Psoas muscle (tissue), 8 donors: ENCODE results near the gene P3R3URF. TPM values are rescaled to one million over a fixed set of nuclear protein-coding genes. Genes with fewer than 3 reads are reported as not detected.

Experiments used
- ATAC-seq, 4 donors: fragments of 200-7000 bp; cut with Tn5 transposase; one replicate each; pipeline ENCODE4 v1.9.1; 2020; ENCODE audit warnings: moderate library complexity in 3 of 4, mild to moderate bottlenecking in 2 of 4
- DNase-seq, 2 donors: peaks; one replicate each; pipeline ENCODE4 v3.0.0-alpha.2; 2020
- H3K27ac ChIP-seq: fragments of 200-600 bp; one replicate; pipeline ENCODE4 v1.8.0; 2022
- H3K27me3 ChIP-seq, 3 donors: fragments of 200-600 bp in 1 of 3; one replicate each; pipeline versions ENCODE4 v1.6.1 to v1.8.0; 2013 to 2022; ENCODE audit warnings: low read length in 2 of 3, mild to moderate bottlenecking in 2 of 3, moderate library complexity in 1 of 3; ENCODE audit not compliant: insufficient read depth in 3 of 3
- H3K36me3 ChIP-seq, 2 donors: fragments of 200-600 bp in 1 of 2; one replicate each; pipeline versions ENCODE4 v1.6.1 to v1.8.0; 2013 to 2022; ENCODE audit warnings: low read depth in 1 of 2, mild to moderate bottlenecking in 1 of 2, moderate library complexity in 1 of 2; ENCODE audit not compliant: insufficient read depth in 1 of 2
- H3K4me1 ChIP-seq: fragments of 200-600 bp; one replicate; pipeline ENCODE4 v1.8.0; 2022
- H3K4me3 ChIP-seq: fragments of 200-600 bp; one replicate; pipeline ENCODE4 v1.8.0; 2022; ENCODE audit warnings: mild to moderate bottlenecking
- H3K9me3 ChIP-seq: fragments of 200-600 bp; one replicate; pipeline ENCODE4 v1.8.0; 2022
- WGBS, 3 donors: extraction: QIAGEN DNeasy Blood & Tissue Kit; methylation state at CpG; one replicate each; pipeline versions ENCODE4 v1.1.6 to v1.1.7; 2013; 5-methylcytosine and 5-hydroxymethylcytosine counted together
- intact Hi-C, 2 donors: fragments of 100-400 bp; cut with DNase I; formaldehyde crosslinking; loops; one replicate each; pipeline versions ENCODE4 v1.11.0 to v1.14.2; 2022
- polyA plus RNA-seq, 3 donors: library from polyadenylated mRNA; stranded (reverse); fragments of 200-250 nt; gene quantifications; one replicate each; pipeline ENCODE4 v1.2.3, GENCODE V29; 2013
- total RNA-seq, 4 donors: library from RNA; stranded (reverse); fragmentation: NEBNext Ultra II Directional in 2 of 4; extraction: Animal tissue kit (Norgen Biotek cat#: 25700) in 2 of 4; gene quantifications; one replicate each; pipeline versions ENCODE4 v1.2.1 to v1.2.4, GENCODE V29; 2021 to 2023
- TF ChIP-seq, protein P1 (sequence below): fragments of 200-600 bp; IDR thresholded peaks from one replicate; pipeline ENCODE4 v1.8.0; 2022; ENCODE audit warnings: antibody characterized with exemption
- donor health status: healthy with polysubstance abuse.
- donor health status: DM: no; HTN: no; CAD: no; lungs with moderate emphysema.
- donor health status: Bipolar disorder and iron deficiency.
- donor health status: healthy.
- donor health status: DM: yes; HTN: yes; CAD: no.
- donor health status: DM: no; HTN: no; CAD: no.
- donor health status: DM: no; HTN: no; CAD: no.
- donor health status: DM: yes; HTN: yes; CAD: no.

The P3R3URF gene
- total and polyA plus RNA-seq, 7 donors, result not detected

DNA sequence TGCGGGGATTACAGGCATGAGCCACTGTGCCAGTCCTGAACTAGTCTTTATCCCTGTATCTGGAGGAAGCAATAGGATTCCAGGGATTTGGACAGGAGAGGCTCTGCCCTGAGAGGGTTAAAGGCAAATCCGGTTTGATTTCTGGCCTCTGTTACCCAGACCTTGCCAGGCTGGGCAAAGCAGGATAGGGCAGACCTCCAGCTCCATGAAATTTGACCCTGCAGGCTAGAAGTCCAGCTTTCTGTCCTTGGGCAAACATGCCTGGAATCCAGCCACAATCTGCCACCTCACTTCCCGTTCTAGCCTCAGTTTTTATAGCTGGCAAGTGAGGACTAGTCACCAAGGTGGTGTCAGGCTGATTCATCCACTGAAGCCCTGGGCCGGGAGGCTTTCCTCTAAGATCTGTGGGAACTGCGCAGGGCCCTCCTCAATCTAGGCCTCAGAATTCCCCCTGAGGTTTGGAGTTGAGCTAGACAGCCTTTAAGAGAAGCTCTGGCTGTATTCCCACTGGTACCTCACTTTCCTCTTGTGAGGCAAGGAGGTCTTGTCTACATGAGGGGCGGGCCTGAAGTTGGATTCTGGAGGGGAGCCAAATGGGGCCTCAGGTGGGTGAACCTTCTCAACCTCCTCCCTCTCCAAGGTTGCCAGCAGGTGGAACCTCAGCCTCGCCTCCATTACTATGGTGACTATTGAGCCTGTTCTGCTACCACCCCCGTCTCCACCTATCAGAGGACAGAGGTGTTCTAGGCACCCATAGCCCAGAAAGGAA lies 7.0 kb upstream of the P3R3URF start:
- 28 to 34% (median 31%) methylated on average over 8 of the region's 8 CpGs for WGBS, 3 donors
- H3K4me1 ChIP-seq, result peaks cover 27% of the 10 kb centered on the region
- no peaks in the 10 kb centered on the region for H3K27me3 ChIP-seq
- intact Hi-C loops, result loop anchor here in 1 of 2 donors (2.0 kb wide), 2 partner anchors 40 to 50 kb away; partner anchors contain the start of gene PIK3R3
- H3K4me3 ChIP-seq, result no peak overlapping the region
- TF ChIP-seq, protein P1, sequence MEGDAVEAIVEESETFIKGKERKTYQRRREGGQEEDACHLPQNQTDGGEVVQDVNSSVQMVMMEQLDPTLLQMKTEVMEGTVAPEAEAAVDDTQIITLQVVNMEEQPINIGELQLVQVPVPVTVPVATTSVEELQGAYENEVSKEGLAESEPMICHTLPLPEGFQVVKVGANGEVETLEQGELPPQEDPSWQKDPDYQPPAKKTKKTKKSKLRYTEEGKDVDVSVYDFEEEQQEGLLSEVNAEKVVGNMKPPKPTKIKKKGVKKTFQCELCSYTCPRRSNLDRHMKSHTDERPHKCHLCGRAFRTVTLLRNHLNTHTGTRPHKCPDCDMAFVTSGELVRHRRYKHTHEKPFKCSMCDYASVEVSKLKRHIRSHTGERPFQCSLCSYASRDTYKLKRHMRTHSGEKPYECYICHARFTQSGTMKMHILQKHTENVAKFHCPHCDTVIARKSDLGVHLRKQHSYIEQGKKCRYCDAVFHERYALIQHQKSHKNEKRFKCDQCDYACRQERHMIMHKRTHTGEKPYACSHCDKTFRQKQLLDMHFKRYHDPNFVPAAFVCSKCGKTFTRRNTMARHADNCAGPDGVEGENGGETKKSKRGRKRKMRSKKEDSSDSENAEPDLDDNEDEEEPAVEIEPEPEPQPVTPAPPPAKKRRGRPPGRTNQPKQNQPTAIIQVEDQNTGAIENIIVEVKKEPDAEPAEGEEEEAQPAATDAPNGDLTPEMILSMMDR, result no peak
- peaks cover 0 to 13% of the 10 kb centered on the region in 2 donors for H3K36me3 ChIP-seq
- no peaks in the 10 kb centered on the region for H3K9me3 ChIP-seq
- H3K27ac ChIP-seq, result peak overlapping the region; percentile 83
- DNase-seq, result peak; percentile 81 to 94
- ATAC-seq, result peak; percentile 83 to 86 (median 86)

GRCh38 chr1:46181343-46182260 lies 5.3 kb upstream of the P3R3URF start:
- Histone ChIP-seq H3K27me3 (no peaks in the 10 kb centered on the region), H3K4me3 (no peak overlapping the region), H3K4me1 (peaks cover 27% of the 10 kb centered on the region), H3K27ac (peak overlapping the region; percentile 23), H3K9me3 (no peaks in the 10 kb centered on the region), H3K36me3 (no peaks in the 10 kb centered on the region)
- ATAC-seq (no peak), DNase-seq (no peak)
- TF ChIP-seq, protein P1, result no peak
- 65 to 77% (median 71%) methylated on average over 10 of the region's 10 CpGs for WGBS, 3 donors
- intact Hi-C loops, result loop anchor here in 1 of 2 donors (2.0 kb wide), 2 partner anchors 41 to 49 kb away; partner anchors contain the start of gene PIK3R3

- Histone ChIP-seq H3K4me1 (peaks cover 28% of the 10 kb centered on the region), H3K4me3 (no peak overlapping the region), H3K27me3 (no peaks in the 10 kb centered on the region), H3K9me3 (no peaks in the 10 kb centered on the region), H3K27ac (no peak overlapping the region), H3K36me3 (no peaks in the 10 kb centered on the region)
- TF ChIP-seq, protein P1, result no peak
- 64 to 69% (median 68%) methylated on average over 12 of the region's 12 CpGs for WGBS, 3 donors
- no peak for DNase-seq
- no peak for ATAC-seq
- intact Hi-C loops, result no loop called here
These were observed 3.9 kb upstream of the P3R3URF start for GRCh38 chr1:46180082-46180616.

GRCh38 chr1:46179138-46180081 lies 3.1 kb upstream of the P3R3URF start:
- no peaks in the 10 kb centered on the region for H3K36me3 ChIP-seq
- WGBS, 3 donors, result 9 to 14% (median 12%) methylated on average over 10 of the region's 10 CpGs
- H3K9me3 ChIP-seq, result no peaks in the 10 kb centered on the region
- peak; percentile 66 to 74 (median 70) for ATAC-seq
- peak overlapping the region; percentile 63 for H3K27ac ChIP-seq
- TF ChIP-seq, protein P1, result peak; percentile 91
- intact Hi-C loops, result loop anchor here (1.0 kb wide), 1 partner anchor 142 kb away; no protein-coding TSS in a partner anchor
- peak; percentile 62 to 79 for DNase-seq
- H3K4me1 ChIP-seq, result peaks cover 35% of the 10 kb centered on the region
- H3K27me3 ChIP-seq, result no peaks in the 10 kb centered on the region
- H3K4me3 ChIP-seq, result peak overlapping the region; percentile 28
